Stimulated activated naive CD8-positive, alpha-beta T cell treated with anti-CD3 and anti-CD28 coated beads, Interleukin-15, Interleukin-2, amounts not matched to agents 100 U/mL and 50 U/mL, for 24 hours (primary cell): ENCODE results near the gene SCAPER.
A peak's percentile ranks its signal among the peaks of the same experiment; 100 is the strongest.

Experiments
- ATAC-seq: fragments of 150-1000 bp; cut with Tn5 transposase; one replicate; pipeline ENCODE4 v1.10.0; 2021
- DNase-seq: peaks from one replicate; pipeline ENCODE4 v3.0.0; 2021

SCAPER gene

GRCh38 chr15:76905013-76905839 is at the start of gene SCAPER:
Gene SCAPER, minus strand, starts transcription at chr15:76905340. Its CDS starts 21,523 bp downstream, at chr15:76883817.
- DNase-seq (peak; percentile 96), ATAC-seq (peak; percentile 95)

GRCh38 chr15:76954744-76955143 is 49.6 kb upstream of the SCAPER start:
- ATAC-seq = no peak
- no peak for DNase-seq

GRCh38 chr15:76953913-76954312 is 48.8 kb upstream of the SCAPER start:
- DNase-seq (no peak), ATAC-seq (no peak)

- ATAC-seq (no peak), DNase-seq (no peak)
Measured at GRCh38 chr15:76951220-76951619, 46.1 kb upstream of the SCAPER start.

- no peak for ATAC-seq
- no peak for DNase-seq
Measured at GRCh38 chr15:76947454-76947853, 42.3 kb upstream of the SCAPER start.

- ATAC-seq (no peak), DNase-seq (no peak)
Measured at GRCh38 chr15:76945494-76946093, 40.5 kb upstream of the SCAPER start.

- DNase-seq (no peak), ATAC-seq (no peak)
Measured at GRCh38 chr15:76942331-76942730, 37.2 kb upstream of the SCAPER start.

GRCh38 chr15:76941636-76942035 is 36.5 kb upstream of the SCAPER start:
- no peak for ATAC-seq
- no peak for DNase-seq

GRCh38 chr15:76939715-76940114 is 34.6 kb upstream of the SCAPER start:
- no peak for DNase-seq
- ATAC-seq = no peak

- ATAC-seq = no peak
Measured at GRCh38 chr15:76938752-76939151, 33.6 kb upstream of the SCAPER start.

GRCh38 chr15:76936671-76937070 is 31.5 kb upstream of the SCAPER start:
- ATAC-seq (no peak), DNase-seq (no peak)

More at GRCh38 chr15:76938752-76939151, 33.6 kb upstream of the SCAPER start:
- DNase-seq = no peak

GRCh38 chr15:76935620-76936019 is 30.5 kb upstream of the SCAPER start:
- no peak for DNase-seq
- no peak for ATAC-seq

GRCh38 chr15:76932135-76932966 is 27.2 kb upstream of the SCAPER start:
- ATAC-seq = no peak
- DNase-seq = no peak

- ATAC-seq = peak; percentile 100
- DNase-seq = peak; percentile 94
Measured at GRCh38 chr15:76931397-76932134, 26.4 kb upstream of the SCAPER start, which contains the start of gene RCN2. Gene RCN2, plus strand, starts transcription at chr15:76931749. Its CDS starts 93 bp downstream, at chr15:76931842.

GRCh38 chr15:76930831-76931396 is 25.8 kb upstream of the SCAPER start:
- DNase-seq (no peak), ATAC-seq (no peak)

- DNase-seq (no peak), ATAC-seq (no peak)
Measured at GRCh38 chr15:76929011-76929760, 24.0 kb upstream of the SCAPER start.

- ATAC-seq = no peak
- DNase-seq = no peak
Measured at GRCh38 chr15:76928201-76928600, 23.1 kb upstream of the SCAPER start.

GRCh38 chr15:76916369-76916768 is 11.2 kb upstream of the SCAPER start:
- DNase-seq = no peak
- no peak for ATAC-seq

GRCh38 chr15:76913737-76914136 is 8.6 kb upstream of the SCAPER start:
- ATAC-seq (no peak), DNase-seq (no peak)

- ATAC-seq (no peak), DNase-seq (no peak)
Measured at GRCh38 chr15:76912430-76912829, 7.3 kb upstream of the SCAPER start.

GRCh38 chr15:76905855-76906254 is 715 bp upstream of the SCAPER start:
- ATAC-seq = no peak
- no peak for DNase-seq
